Epithelial cell of esophagus (primary cell): Measurements from ENCODE around the gene SHB.

Source experiments
- DNase-seq: peaks from one replicate; pipeline ENCODE4 v3.0.0; 2010; ENCODE audit warnings: low read depth
- H3K4me3 ChIP-seq: 2 replicates; pipeline ENCODE4 v1.5.1; 2011; ENCODE audit warnings: mild to moderate bottlenecking, low read length, control low read depth
- TF ChIP-seq, protein P1 (sequence below): IDR thresholded peaks from 2 replicates; pipeline ENCODE4 v1.5.1; 2011; ENCODE audit warnings: low read depth, mild to moderate bottlenecking, low read length, control low read depth, inconsistent platforms; ENCODE audit not compliant: insufficient read depth; ENCODE audit errors: missing control alignments

SHB gene

GRCh38 chr9:37925786-37926736, 143.0 kb downstream of the SHB start:
- TF ChIP-seq, protein P1, sequence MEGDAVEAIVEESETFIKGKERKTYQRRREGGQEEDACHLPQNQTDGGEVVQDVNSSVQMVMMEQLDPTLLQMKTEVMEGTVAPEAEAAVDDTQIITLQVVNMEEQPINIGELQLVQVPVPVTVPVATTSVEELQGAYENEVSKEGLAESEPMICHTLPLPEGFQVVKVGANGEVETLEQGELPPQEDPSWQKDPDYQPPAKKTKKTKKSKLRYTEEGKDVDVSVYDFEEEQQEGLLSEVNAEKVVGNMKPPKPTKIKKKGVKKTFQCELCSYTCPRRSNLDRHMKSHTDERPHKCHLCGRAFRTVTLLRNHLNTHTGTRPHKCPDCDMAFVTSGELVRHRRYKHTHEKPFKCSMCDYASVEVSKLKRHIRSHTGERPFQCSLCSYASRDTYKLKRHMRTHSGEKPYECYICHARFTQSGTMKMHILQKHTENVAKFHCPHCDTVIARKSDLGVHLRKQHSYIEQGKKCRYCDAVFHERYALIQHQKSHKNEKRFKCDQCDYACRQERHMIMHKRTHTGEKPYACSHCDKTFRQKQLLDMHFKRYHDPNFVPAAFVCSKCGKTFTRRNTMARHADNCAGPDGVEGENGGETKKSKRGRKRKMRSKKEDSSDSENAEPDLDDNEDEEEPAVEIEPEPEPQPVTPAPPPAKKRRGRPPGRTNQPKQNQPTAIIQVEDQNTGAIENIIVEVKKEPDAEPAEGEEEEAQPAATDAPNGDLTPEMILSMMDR, result no peak
- no peak overlapping the region for H3K4me3 ChIP-seq
- DNase-seq, result peak; percentile 33

- no peak for DNase-seq
- TF ChIP-seq, protein P1, result no peak
- H3K4me3 ChIP-seq, result no peak overlapping the region
Observed at GRCh38 chr9:37925006-37925405, 144.0 kb downstream of the SHB start.

GRCh38 chr9:37924538-37924937, 144.5 kb downstream of the SHB start:
- TF ChIP-seq, protein P1, result no peak
- no peak for DNase-seq

GRCh38 chr9:37923796-37924427, 145.1 kb downstream of the SHB start:
- TF ChIP-seq, protein P1, result no peak
- DNase-seq, result no peak

More at GRCh38 chr9:37924538-37924937, 144.5 kb downstream of the SHB start:
- H3K4me3 ChIP-seq, result no peak overlapping the region

GRCh38 chr9:37923118-37923795, 145.8 kb downstream of the SHB start:
- no peak overlapping the region for H3K4me3 ChIP-seq
- TF ChIP-seq, protein P1, result no peak
- DNase-seq, result no peak

More at GRCh38 chr9:37923796-37924427, 145.1 kb downstream of the SHB start:
- no peak overlapping the region for H3K4me3 ChIP-seq

- TF ChIP-seq, protein P1, result no peak
- no peak overlapping the region for H3K4me3 ChIP-seq
- peak; percentile 64 for DNase-seq
Observed at GRCh38 chr9:37922363-37923117, 146.5 kb downstream of the SHB start.
